Ectodermal cell (in vitro differentiated cells): Measurements from ENCODE around the gene FCAR.
"Not testable (repeated sequence)": the region's sequence is repeated elsewhere in the genome, so short reads cannot be mapped to it uniquely, and the experiment has no call there.

Experiments used
- H3K27ac ChIP-seq: 2 replicates; pipeline ENCODE4 v1.7.0; 2013; ENCODE audit warnings: mild to moderate bottlenecking, low read depth, low read length; ENCODE audit not compliant: insufficient read depth, poor library complexity, severe bottlenecking
- H3K27me3 ChIP-seq: 2 replicates; pipeline ENCODE4 v1.7.0; 2013; ENCODE audit warnings: mild to moderate bottlenecking, low read length; ENCODE audit not compliant: insufficient read depth, control insufficient read depth, poor library complexity, severe bottlenecking
- H3K36me3 ChIP-seq: one replicate; pipeline ENCODE4 v1.7.0; 2013; ENCODE audit warnings: low read length; ENCODE audit not compliant: control insufficient read depth, insufficient read depth
- H3K4me1 ChIP-seq: one replicate; pipeline ENCODE4 v1.7.0; 2013; ENCODE audit warnings: low read length; ENCODE audit not compliant: control insufficient read depth, insufficient read depth
- H3K4me3 ChIP-seq: 2 replicates; pipeline ENCODE4 v1.7.0; 2013; ENCODE audit warnings: low read depth, low read length, control low read depth; ENCODE audit not compliant: insufficient read depth
- H3K9me3 ChIP-seq: 2 replicates; pipeline ENCODE4 v1.7.0; 2013; ENCODE audit warnings: mild to moderate bottlenecking, low read length, moderate library complexity; ENCODE audit not compliant: control insufficient read depth
- WGBS, 2 experiments: methylation state at CpG; one replicate each; pipeline ENCODE4 v1.1.7; 2013; ENCODE audit warnings: missing lambda C conversion rate in 2 of 2; 5-methylcytosine and 5-hydroxymethylcytosine counted together

Gene FCAR

GRCh38 chr19:54938906-54939305 lies 64.9 kb downstream of the FCAR start:
- H3K4me1 ChIP-seq, result no peaks in the 10 kb centered on the region
- H3K27ac ChIP-seq, result no peak overlapping the region
- H3K36me3 ChIP-seq, result no peaks in the 10 kb centered on the region
- WGBS, 2 experiments, result 83 to 88% methylated on average over 11 of the region's 11 CpGs
- no peak overlapping the region for H3K4me3 ChIP-seq
- no peaks in the 10 kb centered on the region for H3K27me3 ChIP-seq
- H3K9me3 ChIP-seq, result no peaks in the 10 kb centered on the region

- not testable (repeated sequence) for H3K27ac ChIP-seq, H3K36me3 ChIP-seq, H3K4me1 ChIP-seq, H3K4me3 ChIP-seq, H3K9me3 ChIP-seq, H3K27me3 ChIP-seq
- WGBS, 2 experiments, result 87 to 94% methylated on average over 6 to 10 of the region's 28 CpGs
Measured at GRCh38 chr19:54939538-54939937, 65.5 kb downstream of the FCAR start.
